Measurements from ENCODE around the gene KRTAP19-1.

KRTAP19-1 gene

GRCh38 chr21:30434033-30434631 lies 46.0 kb downstream of the KRTAP19-1 start:
- no peak overlapping the region for H3K4me2 ChIP-seq (ENCODE audit: low read length)
- H3K79me2 ChIP-seq, result no peaks in the 10 kb centered on the region
- no peak overlapping the region for H3K27ac ChIP-seq
- H3K9ac ChIP-seq, result no peak overlapping the region
- H3K4me3 ChIP-seq (ENCODE audit: low read depth, low read length), result no peak overlapping the region
- no peaks in the 10 kb centered on the region for H3K27me3 ChIP-seq (ENCODE audit: control insufficient read depth, insufficient read depth, low read length)
- TF ChIP-seq CTCF (IDR thresholded peaks at IDR 0.05), result no peak
- no peaks in the 10 kb centered on the region for H3K4me1 ChIP-seq
- no peak overlapping the region for H2AFZ ChIP-seq
- H3K36me3 ChIP-seq (ENCODE audit: control insufficient read depth, insufficient read depth, low read length), result no peaks in the 10 kb centered on the region
- no peaks in the 10 kb centered on the region for H3K9me3 ChIP-seq (ENCODE audit: control insufficient read depth, low read length)

- no peak within 1 kb of the TSS for H2AFZ ChIP-seq
- H3K4me1 ChIP-seq, result no peaks in the 10 kb centered on the region
- no peak within 1 kb of the TSS for H3K27ac ChIP-seq
- H3K9ac ChIP-seq, result no peak within 1 kb of the TSS
- H3K79me2 ChIP-seq, result no peaks in the 10 kb centered on the region
- H3K36me3 ChIP-seq (ENCODE audit: control insufficient read depth, insufficient read depth, low read length), result no peaks in the 10 kb centered on the region
- no peaks in the 10 kb centered on the region for H3K27me3 ChIP-seq (ENCODE audit: control insufficient read depth, insufficient read depth, low read length)
- H3K9me3 ChIP-seq (ENCODE audit: control insufficient read depth, low read length), result no peaks in the 10 kb centered on the region
- H3K4me2 ChIP-seq (ENCODE audit: low read length), result no peak within 1 kb of the TSS
- TF ChIP-seq CTCF (IDR thresholded peaks at IDR 0.05), result no peak
- H3K4me3 ChIP-seq (ENCODE audit: low read depth, low read length), result no peak within 1 kb of the TSS
Measured at GRCh38 chr21:30430170-30430655, 50.0 kb downstream of the KRTAP19-1 start, which contains the start of gene KRTAP13-4. Gene KRTAP13-4 (plus strand): TSS chr21:30430220. CDS start chr21:30430276, 56 bp downstream.

Measured in parathyroid adenoma (tissue), 2 donors.